Epithelial cell of proximal tubule (primary cell): ENCODE measurements around the gene MRPL23. TPM values are rescaled to one million over a fixed set of nuclear protein-coding genes. Genes with fewer than 3 reads are reported as not detected.

Experiments
- DNase-seq: peaks from one replicate; pipeline ENCODE4 v3.0.0-alpha.2; 2011; ENCODE audit warnings: low read depth
- H3K4me3 ChIP-seq: 2 replicates; pipeline ENCODE4 v1.5.1; 2011; ENCODE audit warnings: low read depth, mild to moderate bottlenecking, low read length
- CTCF ChIP-seq: conservative IDR thresholded peaks from 2 replicates; pipeline ENCODE4 v1.5.1; 2012; ENCODE audit warnings: low read depth, mild to moderate bottlenecking, low read length
- total RNA-seq: library from RNA; depleted of rRNA; stranded (reverse); fragments of >200 nt; gene quantifications from 2 replicates; pipeline ENCODE4 v1.2.3, GENCODE V29; 2015

The MRPL23 gene
- total RNA-seq, 1 donor from 2014 or later = 92.1 TPM

GRCh38 chr11:1909524-1909923 is 37.6 kb upstream of the MRPL23 start:
- DNase-seq = no peak
- H3K4me3 ChIP-seq = no peak overlapping the region
- TF ChIP-seq CTCF = no peak

GRCh38 chr11:1912289-1912878 is 34.7 kb upstream of the MRPL23 start:
- no peak for TF ChIP-seq CTCF
- H3K4me3 ChIP-seq = no peak overlapping the region
- DNase-seq = no peak

GRCh38 chr11:1913271-1914060 is 33.7 kb upstream of the MRPL23 start:
- TF ChIP-seq CTCF = no peak
- DNase-seq = no peak

GRCh38 chr11:1915795-1916131 is 31.4 kb upstream of the MRPL23 start:
- TF ChIP-seq CTCF = no peak
- no peak overlapping the region for H3K4me3 ChIP-seq
- no peak for DNase-seq

More at GRCh38 chr11:1913271-1914060, 33.7 kb upstream of the MRPL23 start:
- H3K4me3 ChIP-seq = no peak overlapping the region

- no peak overlapping the region for H3K4me3 ChIP-seq
- TF ChIP-seq CTCF = no peak
- no peak for DNase-seq
Measured at GRCh38 chr11:1916132-1916985, 30.8 kb upstream of the MRPL23 start.

GRCh38 chr11:1916986-1917522 is 30.1 kb upstream of the MRPL23 start:
- TF ChIP-seq CTCF = no peak
- H3K4me3 ChIP-seq = no peak overlapping the region
- DNase-seq = no peak
